GM20000 (cell line): ENCODE measurements around the gene POLR1E.

ENCODE experiments used
- DNase-seq: peaks from one replicate; pipeline ENCODE4 v3.0.0; 2012; ENCODE audit warnings: low spot score
- CTCF ChIP-seq: IDR thresholded peaks from 2 replicates; pipeline ENCODE4 v1.5.1; 2012; ENCODE audit warnings: mild to moderate bottlenecking, control low read depth; ENCODE audit errors: extremely low read depth, missing control alignments

POLR1E gene

GRCh38 chr9:37443566-37443965, 42.2 kb upstream of the POLR1E start:
- TF ChIP-seq CTCF = no peak

GRCh38 chr9:37444890-37445289, 40.9 kb upstream of the POLR1E start:
- DNase-seq = no peak

More at GRCh38 chr9:37443566-37443965, 42.2 kb upstream of the POLR1E start:
- no peak for DNase-seq

GRCh38 chr9:37445832-37446231, 39.9 kb upstream of the POLR1E start:
- no peak for DNase-seq
- TF ChIP-seq CTCF = no peak

More at GRCh38 chr9:37444890-37445289, 40.9 kb upstream of the POLR1E start:
- TF ChIP-seq CTCF = no peak

- no peak for DNase-seq
- no peak for TF ChIP-seq CTCF
These were observed 39.3 kb upstream of the POLR1E start for GRCh38 chr9:37446401-37446800.

- no peak for DNase-seq
- TF ChIP-seq CTCF = no peak
These were observed 38.6 kb upstream of the POLR1E start for GRCh38 chr9:37447111-37447510.

GRCh38 chr9:37449862-37450632, 35.7 kb upstream of the POLR1E start:
- DNase-seq = no peak

More at GRCh38 chr9:37449862-37450632, 35.7 kb upstream of the POLR1E start:
- no peak for TF ChIP-seq CTCF
